OCI-M2 (cell line): Measurements from ENCODE around the gene ANGEL2.

Experiments
- DNase-seq: peaks from one replicate; lab custom pipeline; 2025; ENCODE audit not compliant: unreplicated experiment; lab: John Stamatoyannopoulos, UW

The ANGEL2 gene

GRCh38 chr1:212954514-212954913, 61.2 kb downstream of the ANGEL2 start:
- DNase-seq: no peak

- DNase-seq: no peak
Measured at GRCh38 chr1:212953321-212953720, 62.3 kb downstream of the ANGEL2 start.

- DNase-seq: no peak
Measured at GRCh38 chr1:212952641-212952976, 63.1 kb downstream of the ANGEL2 start.

GRCh38 chr1:212951947-212952640, 63.6 kb downstream of the ANGEL2 start:
- DNase-seq: no peak

GRCh38 chr1:212951126-212951946, 64.3 kb downstream of the ANGEL2 start:
- DNase-seq: no peak

GRCh38 chr1:212950243-212951125, 65.2 kb downstream of the ANGEL2 start, which contains the start of gene VASH2:
Gene VASH2, plus strand, starts transcription at chr1:212950541. Its CDS starts 1,002 bp downstream, at chr1:212951543.
- DNase-seq: no peak

- DNase-seq: no peak
Measured at GRCh38 chr1:212949771-212950170, 65.9 kb downstream of the ANGEL2 start.

GRCh38 chr1:212946872-212947271, 68.8 kb downstream of the ANGEL2 start:
- no peak for DNase-seq

- no peak for DNase-seq
Measured at GRCh38 chr1:212945463-212946160, 70.1 kb downstream of the ANGEL2 start.

GRCh38 chr1:212945056-212945455, 70.6 kb downstream of the ANGEL2 start:
- no peak for DNase-seq

- DNase-seq: no peak
Measured at GRCh38 chr1:212944229-212944901, 71.3 kb downstream of the ANGEL2 start.

GRCh38 chr1:212943393-212943710, 72.3 kb downstream of the ANGEL2 start:
- DNase-seq: no peak

- DNase-seq: no peak
Measured at GRCh38 chr1:212942679-212943392, 72.8 kb downstream of the ANGEL2 start.
